HCT116 (cell line): ENCODE results near the gene PPEF2. TPM values are rescaled to one million over a fixed set of nuclear protein-coding genes. Genes with fewer than 3 reads are reported as not detected.

Experiments
- ATAC-seq: fragments of 200-7000 bp; cut with Tn5 transposase; 2 replicates; pipeline ENCODE4 v1.9.1; 2020; ENCODE audit warnings: mild to moderate bottlenecking, moderate library complexity
- BruUV-seq: library from RNA; stranded (reverse); fragments of 400-500 nt; replicated peaks from 2 replicates; lab custom pipeline; 2021; lab: Mats Ljungman, UMichigan
- CTCF ChIA-PET: fragments of 300-600 bp; sonication (Branson Sonifier 250); formaldehyde crosslinking; loops from one replicate; lab custom pipeline; 2021; ENCODE audit warnings: antibody characterized with exemption; lab: Charles Lee
- POLR2A ChIA-PET: fragments of 300-600, 350-600 bp; sonication (Branson Sonifier 250); formaldehyde crosslinking; loops from one replicate; lab custom pipeline; 2021; ENCODE audit warnings: antibody characterized with exemption; lab: Charles Lee
- RAD21 ChIA-PET, 2 experiments: fragments of 300-600 bp; sonication (Branson Sonifier 250); formaldehyde crosslinking; loops; one replicate each; lab custom pipeline; 2023; ENCODE audit warnings: low total read pairs in 2 of 2; ENCODE audit not compliant: uncharacterized antibody in 2 of 2, unreplicated experiment in 2 of 2, low non-redundant PET in 1 of 2; lab: Charles Lee
- DNase-seq: peaks from one replicate; pipeline ENCODE4 v3.0.0-alpha.2; 2010; ENCODE audit warnings: low read depth, low spot score
- H2AFZ ChIP-seq: fragments of 200-600 bp; shearing (Covaris generic), sonication (generic); 2 replicates; pipeline ENCODE4 v1.6.1; 2017; ENCODE audit warnings: low read depth, mixed run types, mixed read lengths, antibody characterized with exemption, low read length; ENCODE audit not compliant: poor library complexity, severe bottlenecking
- H3K27ac ChIP-seq: 2 replicates; pipeline ENCODE4 v1.5.1; 2012; ENCODE audit warnings: low read depth, low read length
- H3K27me3 ChIP-seq: fragments of 200-600 bp; sonication (generic); 2 replicates; pipeline ENCODE4 v1.6.1; 2016; ENCODE audit warnings: mixed run types, low read length, mixed read lengths; ENCODE audit not compliant: insufficient read depth
- H3K36me3 ChIP-seq, 2 experiments: fragments of 200-500 bp in 1 of 2; fragments of 200-600 bp in 1 of 2; sonication (Bioruptor generic) in 1 of 2; sonication (generic) in 1 of 2; 2 replicates each; pipeline versions ENCODE4 v1.5.1 to v1.6.1; 2014 to 2016; ENCODE audit warnings: low read length in 2 of 2, inconsistent platforms in 1 of 2, mixed read lengths in 1 of 2, mixed run types in 1 of 2; ENCODE audit not compliant: insufficient read depth in 2 of 2, control insufficient read depth in 1 of 2
- H3K4me1 ChIP-seq, 2 experiments: fragments of 200-600 bp in 1 of 2; sonication (generic) in 1 of 2; 2 replicates each; pipeline versions ENCODE4 v1.5.1 to v1.6.1; 2012 to 2017; ENCODE audit warnings: low read length in 2 of 2, inconsistent platforms in 1 of 2, mild to moderate bottlenecking in 1 of 2, mixed read lengths in 1 of 2, mixed run types in 1 of 2, moderate library complexity in 1 of 2; ENCODE audit not compliant: insufficient read depth in 2 of 2, control insufficient read depth in 1 of 2
- H3K4me2 ChIP-seq: fragments of 200-600 bp; sonication (generic); 2 replicates; pipeline ENCODE4 v1.6.1; 2017; ENCODE audit warnings: mixed run types, low read length, mixed read lengths
- H3K4me3 ChIP-seq, 2 experiments: fragments of 200-600 bp in 1 of 2; sonication (generic) in 1 of 2; replicated peaks in 1 of 2; 2 replicates each; pipeline ENCODE4 v1.5.1; 2011 to 2016; ENCODE audit warnings: low read length in 2 of 2, control low read depth in 1 of 2, low read depth in 1 of 2, mild to moderate bottlenecking in 1 of 2, mixed read lengths in 1 of 2, mixed run types in 1 of 2
- H3K79me2 ChIP-seq: fragments of 200-600 bp; sonication (generic); 2 replicates; pipeline ENCODE4 v1.6.1; 2017; ENCODE audit warnings: mild to moderate bottlenecking, mixed run types, low read length, moderate library complexity, mixed read lengths; ENCODE audit not compliant: insufficient read depth
- H3K9ac ChIP-seq: fragments of 200-600 bp; sonication (generic); 2 replicates; pipeline ENCODE4 v1.6.1; 2016; ENCODE audit warnings: low read length, mixed read lengths
- H3K9me2 ChIP-seq: fragments of 200-600 bp; sonication (generic), shearing (Covaris generic); 2 replicates; pipeline ENCODE4 v1.6.1; 2017; ENCODE audit warnings: mixed run types, mild to moderate bottlenecking, moderate library complexity; ENCODE audit not compliant: insufficient read depth
- H3K9me3 ChIP-seq, 2 experiments: fragments of 200-500 bp in 1 of 2; fragments of 200-600 bp in 1 of 2; sonication (Bioruptor generic) in 1 of 2; sonication (generic) in 1 of 2; 2 replicates each; pipeline ENCODE4 v1.6.1; 2014 to 2017; ENCODE audit warnings: low read length in 2 of 2, mixed read lengths in 2 of 2, inconsistent platforms in 1 of 2, low read depth in 1 of 2, mild to moderate bottlenecking in 1 of 2, mixed run types in 1 of 2, moderate library complexity in 1 of 2; ENCODE audit not compliant: control insufficient read depth in 1 of 2, insufficient read depth in 1 of 2
- H4K20me1 ChIP-seq: fragments of 200-600 bp; sonication (generic), shearing (Covaris generic); 2 replicates; pipeline ENCODE4 v1.6.1; 2017; ENCODE audit warnings: mixed run types, mild to moderate bottlenecking, moderate library complexity; ENCODE audit not compliant: insufficient read depth
- CTCF ChIP-seq, 3 experiments: fragments of 200-600 bp in 1 of 3; sonication (generic) in 1 of 3; IDR thresholded peaks in 2 of 3; conservative IDR thresholded peaks in 1 of 3; 2 replicates each; pipeline ENCODE4 v1.5.1; 2012 to 2017; ENCODE audit warnings: low read depth in 2 of 3, low read length in 2 of 3, antibody characterized with exemption in 1 of 3, borderline replicate concordance in 1 of 3, control low read depth in 1 of 3, mild to moderate bottlenecking in 1 of 3, mixed read lengths in 1 of 3, mixed run types in 1 of 3, moderate library complexity in 1 of 3; ENCODE audit not compliant: insufficient read depth in 1 of 3
- EGR1 ChIP-seq: IDR thresholded peaks from 2 replicates; pipeline ENCODE4 v1.6.1; 2012; ENCODE audit warnings: low read depth
- ELF1 ChIP-seq: IDR thresholded peaks from 2 replicates; pipeline ENCODE4 v1.6.1; 2012; ENCODE audit warnings: low read depth, borderline replicate concordance
- EZH2 ChIP-seq: fragments of 200-600 bp; sonication (generic); IDR thresholded peaks from 2 replicates; pipeline ENCODE4 v1.6.1; 2017; ENCODE audit warnings: antibody characterized with exemption, mixed run types
- JUND ChIP-seq: IDR thresholded peaks from 2 replicates; pipeline ENCODE4 v1.6.1; 2012
- POLR2AphosphoS5 ChIP-seq: IDR thresholded peaks from 2 replicates; pipeline ENCODE4 v1.6.1; 2011; ENCODE audit warnings: mild to moderate bottlenecking, low read depth, low read length, moderate library complexity
- SP1 ChIP-seq: IDR thresholded peaks from 2 replicates; pipeline ENCODE4 v1.6.1; 2012; ENCODE audit warnings: low read depth
- YY1 ChIP-seq: IDR thresholded peaks from 2 replicates; pipeline ENCODE4 v1.6.1; 2011; ENCODE audit warnings: low read length, low read depth, moderate library complexity, mild to moderate bottlenecking; ENCODE audit not compliant: insufficient replicate concordance; ENCODE audit errors: extremely low read depth
- ZBTB33 ChIP-seq: IDR thresholded peaks from 2 replicates; pipeline ENCODE4 v1.6.1; 2011; ENCODE audit warnings: mild to moderate bottlenecking, low read length, moderate library complexity; ENCODE audit not compliant: insufficient replicate concordance; ENCODE audit errors: extremely low read depth
- intact Hi-C: fragments of 100-400 bp; cut with micrococcal nuclease; formaldehyde crosslinking; loops from 2 replicates; pipeline ENCODE4 v1.10.0; 2022
- total RNA-seq: library from RNA; stranded (reverse); gene quantifications from one replicate; pipeline ENCODE4 v1.2.1, GENCODE V29; 2021; ENCODE audit not compliant: unreplicated experiment
- TF ChIP-seq, protein P1 (sequence below): IDR thresholded peaks from 2 replicates; pipeline ENCODE4 v1.6.1; 2012

The PPEF2 gene
- total RNA-seq, 1 experiment from 2014 or later: not detected

DNA sequence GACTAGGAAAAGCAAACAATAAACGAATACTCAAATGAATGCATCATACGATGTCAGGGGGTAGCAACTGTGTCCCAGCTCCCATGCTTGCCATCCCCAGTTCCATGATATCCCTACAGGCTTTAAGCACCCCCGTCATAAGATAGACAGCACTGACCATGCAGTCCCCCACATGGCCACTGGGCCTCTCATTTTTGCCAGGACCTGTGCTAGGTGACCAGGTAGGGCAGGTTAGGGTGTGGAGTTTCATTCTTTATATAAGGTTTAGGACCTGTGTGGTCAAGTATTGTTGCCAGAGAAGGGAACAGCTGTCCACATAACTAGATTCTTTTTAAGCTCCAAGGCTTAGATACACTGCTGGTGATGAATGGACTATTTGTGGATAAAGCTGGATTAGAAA is 9.7 kb downstream of the PPEF2 start:
- intact Hi-C loops: no loop called here
- ChIA-PET POLR2A (no interaction called here), CTCF (interaction anchor here (1.5 kb wide), 1 partner anchor 485 kb away, joined by 3 read pairs; no protein-coding TSS in a partner anchor), RAD21 (no interaction called here)
- H2AFZ ChIP-seq: no peak overlapping the region
- no peak for TF ChIP-seq ZBTB33
- TF ChIP-seq CTCF (IDR thresholded peaks at IDR 0.05 in 2 of 3, conservative IDR thresholded peaks at IDR 0.05 in 1 of 3; ENCODE audit: borderline replicate concordance in 1 of 3, insufficient read depth in 1 of 3, low read depth in 2 of 3, low read length in 2 of 3): peak in 2 of 3 experiments; percentile 56 to 65; a peak in 4 of 6 replicates
- no peaks in the 10 kb centered on the region; the same call in 1 of the 2 replicates for H3K27me3 ChIP-seq
- H3K4me1 ChIP-seq: no peaks in the 10 kb centered on the region
- ATAC-seq: peak; percentile 94
- no peak overlapping the region for H3K27ac ChIP-seq
- H3K9ac ChIP-seq: no peak overlapping the region
- BruUV-seq: no TSS peak
- no peaks in the 10 kb centered on the region for H3K79me2 ChIP-seq
- H3K36me3 ChIP-seq: no peaks in the 10 kb centered on the region
- no peaks in the 10 kb centered on the region for H3K9me3 ChIP-seq
- H4K20me1 ChIP-seq: no peaks in the 10 kb centered on the region
- no peak overlapping the region for H3K4me2 ChIP-seq
- peak; percentile 33 for DNase-seq
- no peaks in the 10 kb centered on the region for H3K9me2 ChIP-seq
- no peak overlapping the region for H3K4me3 ChIP-seq

DNA sequence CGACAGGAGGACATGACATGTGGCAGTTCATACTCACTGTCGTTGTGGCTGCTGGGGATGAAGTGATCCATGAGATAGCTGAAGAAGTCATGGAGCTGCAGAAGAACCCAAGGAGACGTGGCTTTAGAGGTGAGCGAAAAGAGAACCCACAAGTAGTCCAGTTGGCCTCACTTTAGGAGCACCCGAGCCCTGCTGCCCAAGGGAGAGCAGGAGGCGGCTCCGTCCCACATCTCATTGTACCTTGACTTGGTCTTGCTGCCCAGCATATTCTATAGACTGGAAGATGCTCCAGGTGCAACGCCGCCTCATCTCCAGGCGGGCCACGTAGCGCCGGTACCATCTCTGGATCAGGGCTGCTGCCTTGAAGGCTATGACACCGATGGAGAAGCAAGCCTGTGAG is 10.6 kb downstream of the PPEF2 start:
- CTCF ChIA-PET: interaction anchor here (1.5 kb wide), 1 partner anchor 486 kb away, joined by 3 read pairs; no protein-coding TSS in a partner anchor
- no TSS peak for BruUV-seq
- Histone ChIP-seq H3K27ac (no peak overlapping the region), H3K9me2 (no peaks in the 10 kb centered on the region), H3K27me3 (no peaks in the 10 kb centered on the region; the same call in 1 of the 2 replicates), H4K20me1 (no peaks in the 10 kb centered on the region), H3K36me3 (no peaks in the 10 kb centered on the region), H3K9ac (no peak overlapping the region), H2AFZ (no peak overlapping the region), H3K4me2 (no peak overlapping the region)
- DNase-seq: no peak
- POLR2A ChIA-PET: no interaction called here
- TF ChIP-seq EGR1 (no peak), SP1 (no peak), EZH2 (no peak), ELF1 (no peak), CTCF (IDR thresholded peaks at IDR 0.05 in 2 of 3, conservative IDR thresholded peaks at IDR 0.05 in 1 of 3; ENCODE audit: borderline replicate concordance in 1 of 3, insufficient read depth in 1 of 3, low read depth in 2 of 3, low read length in 2 of 3) (no peak), JUND (no peak), POLR2AphosphoS5 (no peak), YY1 (no peak)
- TF ChIP-seq, protein P1, sequence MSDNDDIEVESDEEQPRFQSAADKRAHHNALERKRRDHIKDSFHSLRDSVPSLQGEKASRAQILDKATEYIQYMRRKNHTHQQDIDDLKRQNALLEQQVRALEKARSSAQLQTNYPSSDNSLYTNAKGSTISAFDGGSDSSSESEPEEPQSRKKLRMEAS: no peak
- TF ChIP-seq, all 23 proteins: peak for 0
- RAD21 ChIA-PET: no interaction called here
- ATAC-seq: no peak
- Histone ChIP-seq H3K79me2 (no peaks in the 10 kb centered on the region), H3K4me1 (no peaks in the 10 kb centered on the region), H3K9me3 (no peaks in the 10 kb centered on the region), H3K4me3 (no peak overlapping the region)
- intact Hi-C loops: no loop called here
